Stomach (tissue), 4 donors: ENCODE data around the gene BAZ2B.

Experiments used
- EP300 ChIP-seq: sonication (generic); formaldehyde crosslinking; IDR thresholded peaks from one replicate; pipeline ENCODE4 v1.6.1; 2017; ENCODE audit warnings: antibody characterized with exemption
- POLR2A ChIP-seq, 4 donors: fragments of 450-650 bp; IDR thresholded peaks; one replicate each; pipeline ENCODE4 v1.6.1; 2016; ENCODE audit warnings: antibody characterized with exemption in 4 of 4, control low read depth in 2 of 4, mild to moderate bottlenecking in 1 of 4, moderate library complexity in 1 of 4
- TF ChIP-seq, protein P1 (sequence below), 7 experiments: fragments of 450-650 bp in 4 of 7; fragments of 200-600 bp in 3 of 7; sonication (generic) in 3 of 7; IDR thresholded peaks; one replicate each; pipeline ENCODE4 v1.5.1; 2016 to 2019; ENCODE audit warnings: antibody characterized with exemption in 7 of 7, control low read depth in 2 of 7, mild to moderate bottlenecking in 1 of 7

DNA sequence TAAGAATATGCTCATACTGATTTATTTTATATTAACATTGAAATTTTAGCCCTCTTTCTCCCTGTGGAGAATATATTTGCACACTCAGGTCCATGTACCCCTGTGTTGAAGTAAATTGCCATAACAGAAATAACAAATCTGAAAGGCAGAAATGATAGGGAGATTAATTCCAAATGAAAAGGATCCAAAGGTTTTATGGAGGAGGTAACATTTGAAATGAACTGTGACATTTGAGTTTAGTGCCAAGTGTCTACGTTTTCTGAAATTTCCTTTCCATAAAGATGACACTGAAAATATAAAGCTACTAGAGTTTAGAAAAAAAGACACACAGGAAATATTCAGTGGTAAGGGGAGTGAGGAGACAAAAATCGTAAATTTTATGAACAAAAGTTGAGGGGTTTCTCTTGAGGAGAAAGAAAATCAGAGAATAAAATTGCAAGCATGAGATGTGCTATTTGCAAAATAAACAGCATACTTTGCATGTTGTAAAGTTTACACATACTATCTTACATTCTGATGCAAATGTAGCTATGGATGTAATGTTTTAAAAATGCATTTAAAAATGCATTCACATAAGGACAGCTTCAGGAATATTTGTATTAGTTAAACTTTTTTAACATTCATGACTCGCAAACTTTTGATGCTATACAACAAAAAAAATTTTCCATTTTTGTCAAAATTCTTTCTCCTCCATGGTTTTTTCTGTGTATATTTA, 69.5 kb downstream of the BAZ2B start:
- TF ChIP-seq EP300 (no peak), POLR2A (IDR thresholded peaks at IDR 0.05) (no peak)
- TF ChIP-seq, protein P1, sequence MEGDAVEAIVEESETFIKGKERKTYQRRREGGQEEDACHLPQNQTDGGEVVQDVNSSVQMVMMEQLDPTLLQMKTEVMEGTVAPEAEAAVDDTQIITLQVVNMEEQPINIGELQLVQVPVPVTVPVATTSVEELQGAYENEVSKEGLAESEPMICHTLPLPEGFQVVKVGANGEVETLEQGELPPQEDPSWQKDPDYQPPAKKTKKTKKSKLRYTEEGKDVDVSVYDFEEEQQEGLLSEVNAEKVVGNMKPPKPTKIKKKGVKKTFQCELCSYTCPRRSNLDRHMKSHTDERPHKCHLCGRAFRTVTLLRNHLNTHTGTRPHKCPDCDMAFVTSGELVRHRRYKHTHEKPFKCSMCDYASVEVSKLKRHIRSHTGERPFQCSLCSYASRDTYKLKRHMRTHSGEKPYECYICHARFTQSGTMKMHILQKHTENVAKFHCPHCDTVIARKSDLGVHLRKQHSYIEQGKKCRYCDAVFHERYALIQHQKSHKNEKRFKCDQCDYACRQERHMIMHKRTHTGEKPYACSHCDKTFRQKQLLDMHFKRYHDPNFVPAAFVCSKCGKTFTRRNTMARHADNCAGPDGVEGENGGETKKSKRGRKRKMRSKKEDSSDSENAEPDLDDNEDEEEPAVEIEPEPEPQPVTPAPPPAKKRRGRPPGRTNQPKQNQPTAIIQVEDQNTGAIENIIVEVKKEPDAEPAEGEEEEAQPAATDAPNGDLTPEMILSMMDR (IDR thresholded peaks at IDR 0.05): no peak
